WTC11 (cell line): Measurements from ENCODE around the gene NEUROG1. TPM values are rescaled to one million over a fixed set of nuclear protein-coding genes. Genes with fewer than 3 reads are reported as not detected.

Experiments
- ATAC-seq: fragments of 200-7000 bp; cut with Tn5 transposase; 2 replicates; pipeline ENCODE4 v1.10.0; 2021; ENCODE audit warnings: mild to moderate bottlenecking, moderate library complexity
- CTCF ChIA-PET: fragments of 300-600 bp; sonication (Branson Sonifier 250); formaldehyde crosslinking; loops from one replicate; lab custom pipeline; 2021; ENCODE audit warnings: antibody characterized with exemption; lab: Charles Lee
- POLR2A ChIA-PET: fragments of 350-600 bp; sonication (Branson Sonifier 250); formaldehyde crosslinking; loops from one replicate; lab custom pipeline; 2021; ENCODE audit warnings: antibody characterized with exemption; lab: Charles Lee
- DNase-seq: peaks from one replicate; pipeline ENCODE4 v3.0.0; 2021; ENCODE audit warnings: low spot score
- H3K27ac Mint-ChIP-seq: 2 replicates; pipeline ENCODE4 v1.8.0; 2021; ENCODE audit warnings: mixed read lengths
- H3K27me3 Mint-ChIP-seq: 2 replicates; pipeline ENCODE4 v1.8.0; 2021; ENCODE audit warnings: low read depth, mild to moderate bottlenecking, moderate library complexity, mixed read lengths
- H3K36me3 Mint-ChIP-seq: 2 replicates; pipeline ENCODE4 v1.8.0; 2021; ENCODE audit warnings: mixed read lengths
- H3K4me1 Mint-ChIP-seq: 2 replicates; pipeline ENCODE4 v1.8.0; 2022; ENCODE audit warnings: mixed read lengths
- H3K4me3 Mint-ChIP-seq: 2 replicates; pipeline ENCODE4 v1.8.0; 2021; ENCODE audit warnings: mild to moderate bottlenecking, moderate library complexity, mixed read lengths
- H3K9me3 Mint-ChIP-seq: 2 replicates; pipeline ENCODE4 v1.8.0; 2021; ENCODE audit warnings: mixed read lengths
- ATF3 ChIP-seq: sonication (generic); formaldehyde crosslinking; conservative IDR thresholded peaks from 2 replicates; pipeline ENCODE4 v1.8.1; 2022; ENCODE audit warnings: mild to moderate bottlenecking, missing genetic modification reagents
- ERG ChIP-seq: fragments of 250-450 bp; sonication (Bioruptor Pico); IDR thresholded peaks from 2 replicates; pipeline ENCODE4 v1.8.0; 2021; ENCODE audit warnings: mild to moderate bottlenecking
- FOXP4 ChIP-seq: sonication (generic); formaldehyde crosslinking; IDR thresholded peaks from 2 replicates; pipeline ENCODE4 v1.8.0; 2022; ENCODE audit warnings: mild to moderate bottlenecking, missing genetic modification reagents
- GABPB1 ChIP-seq: sonication (generic); formaldehyde crosslinking; IDR thresholded peaks from 2 replicates; pipeline ENCODE4 v1.8.1; 2023; ENCODE audit warnings: mild to moderate bottlenecking, missing genetic modification reagents
- HMGA2 ChIP-seq: fragments of 250-450 bp; sonication (Bioruptor Pico); IDR thresholded peaks from 2 replicates; pipeline ENCODE4 v1.4.0; 2021; ENCODE audit warnings: mild to moderate bottlenecking, moderate library complexity
- IRF2 ChIP-seq: sonication (generic); formaldehyde crosslinking; IDR thresholded peaks from 2 replicates; pipeline ENCODE4 v1.8.0; 2022; ENCODE audit warnings: low read depth, missing genetic modification reagents, borderline replicate concordance
- MAX ChIP-seq: sonication (generic); formaldehyde crosslinking; IDR thresholded peaks from 2 replicates; pipeline ENCODE4 v1.8.0; 2022; ENCODE audit warnings: mild to moderate bottlenecking, missing genetic modification reagents
- NFYB ChIP-seq: sonication (generic); formaldehyde crosslinking; conservative IDR thresholded peaks from 2 replicates; pipeline ENCODE4 v1.8.0; 2022; ENCODE audit warnings: low read depth, missing genetic modification reagents
- OVOL2 ChIP-seq: fragments of 250-450 bp; sonication (Bioruptor Pico); IDR thresholded peaks from 2 replicates; pipeline ENCODE4 v1.9.0; 2021; ENCODE audit warnings: mild to moderate bottlenecking, borderline replicate concordance
- RELA ChIP-seq: sonication (generic); formaldehyde crosslinking; IDR thresholded peaks from 2 replicates; pipeline ENCODE4 v1.8.1; 2022; ENCODE audit warnings: missing genetic modification reagents, mild to moderate bottlenecking, borderline replicate concordance
- TEAD4 ChIP-seq: sonication (generic); formaldehyde crosslinking; IDR thresholded peaks from 2 replicates; pipeline ENCODE4 v1.8.0; 2022; ENCODE audit warnings: mild to moderate bottlenecking, missing genetic modification reagents
- TP53 ChIP-seq: sonication (generic); formaldehyde crosslinking; IDR thresholded peaks from 2 replicates; pipeline ENCODE4 v1.8.1; 2023; ENCODE audit warnings: mild to moderate bottlenecking, missing genetic modification reagents
- USF1 ChIP-seq: sonication (generic); formaldehyde crosslinking; IDR thresholded peaks from 2 replicates; pipeline ENCODE4 v1.8.0; 2022; ENCODE audit warnings: mild to moderate bottlenecking, missing genetic modification reagents
- ZNF232 ChIP-seq: sonication (generic); formaldehyde crosslinking; IDR thresholded peaks from 2 replicates; pipeline ENCODE4 v1.8.0; 2022; ENCODE audit warnings: mild to moderate bottlenecking, missing genetic modification reagents
- total RNA-seq: library from RNA; stranded (reverse); gene quantifications from 3 replicates; pipeline ENCODE4 v1.2.3, GENCODE V29; 2021
- TF ChIP-seq, protein P1 (sequence below): fragments of 250-450 bp; sonication (Bioruptor Pico); IDR thresholded peaks from 2 replicates; pipeline ENCODE4 v1.9.0; 2021; ENCODE audit warnings: mild to moderate bottlenecking
- TF ChIP-seq, protein P2 (sequence below): sonication (generic); formaldehyde crosslinking; IDR thresholded peaks from 2 replicates; pipeline ENCODE4 v1.8.0; 2023; ENCODE audit warnings: missing genetic modification reagents
- TF ChIP-seq, protein P3 (sequence below): fragments of 200-600 bp; IDR thresholded peaks from 2 replicates; pipeline ENCODE4 v1.8.0; 2022; ENCODE audit warnings: antibody characterized with exemption
- TF ChIP-seq, protein P4 (sequence below): sonication (generic); formaldehyde crosslinking; IDR thresholded peaks from 2 replicates; pipeline ENCODE4 v1.8.1; 2023; ENCODE audit warnings: mild to moderate bottlenecking, missing genetic modification reagents, moderate library complexity

NEUROG1 gene
- total RNA-seq, 1 experiment from 2014 or later: 0.13 TPM

GRCh38 chr5:135561266-135561665, 25.5 kb upstream of the NEUROG1 start (continued):
- TF ChIP-seq RELA (CRISPR knock-in tag) (no peak), TEAD4 (CRISPR knock-in tag) (no peak), TP53 (CRISPR knock-in tag) (no peak), HMGA2 (CRISPR knock-in tag) (no peak), GABPB1 (no peak), OVOL2 (CRISPR knock-in tag) (no peak), ERG (CRISPR knock-in tag) (no peak), ZNF232 (CRISPR knock-in tag) (no peak), IRF2 (CRISPR knock-in tag) (no peak)
- TF ChIP-seq, protein P1, sequence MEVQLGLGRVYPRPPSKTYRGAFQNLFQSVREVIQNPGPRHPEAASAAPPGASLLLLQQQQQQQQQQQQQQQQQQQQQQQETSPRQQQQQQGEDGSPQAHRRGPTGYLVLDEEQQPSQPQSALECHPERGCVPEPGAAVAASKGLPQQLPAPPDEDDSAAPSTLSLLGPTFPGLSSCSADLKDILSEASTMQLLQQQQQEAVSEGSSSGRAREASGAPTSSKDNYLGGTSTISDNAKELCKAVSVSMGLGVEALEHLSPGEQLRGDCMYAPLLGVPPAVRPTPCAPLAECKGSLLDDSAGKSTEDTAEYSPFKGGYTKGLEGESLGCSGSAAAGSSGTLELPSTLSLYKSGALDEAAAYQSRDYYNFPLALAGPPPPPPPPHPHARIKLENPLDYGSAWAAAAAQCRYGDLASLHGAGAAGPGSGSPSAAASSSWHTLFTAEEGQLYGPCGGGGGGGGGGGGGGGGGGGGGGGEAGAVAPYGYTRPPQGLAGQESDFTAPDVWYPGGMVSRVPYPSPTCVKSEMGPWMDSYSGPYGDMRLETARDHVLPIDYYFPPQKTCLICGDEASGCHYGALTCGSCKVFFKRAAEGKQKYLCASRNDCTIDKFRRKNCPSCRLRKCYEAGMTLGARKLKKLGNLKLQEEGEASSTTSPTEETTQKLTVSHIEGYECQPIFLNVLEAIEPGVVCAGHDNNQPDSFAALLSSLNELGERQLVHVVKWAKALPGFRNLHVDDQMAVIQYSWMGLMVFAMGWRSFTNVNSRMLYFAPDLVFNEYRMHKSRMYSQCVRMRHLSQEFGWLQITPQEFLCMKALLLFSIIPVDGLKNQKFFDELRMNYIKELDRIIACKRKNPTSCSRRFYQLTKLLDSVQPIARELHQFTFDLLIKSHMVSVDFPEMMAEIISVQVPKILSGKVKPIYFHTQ (CRISPR knock-in tag): no peak
- TF ChIP-seq, protein P2, sequence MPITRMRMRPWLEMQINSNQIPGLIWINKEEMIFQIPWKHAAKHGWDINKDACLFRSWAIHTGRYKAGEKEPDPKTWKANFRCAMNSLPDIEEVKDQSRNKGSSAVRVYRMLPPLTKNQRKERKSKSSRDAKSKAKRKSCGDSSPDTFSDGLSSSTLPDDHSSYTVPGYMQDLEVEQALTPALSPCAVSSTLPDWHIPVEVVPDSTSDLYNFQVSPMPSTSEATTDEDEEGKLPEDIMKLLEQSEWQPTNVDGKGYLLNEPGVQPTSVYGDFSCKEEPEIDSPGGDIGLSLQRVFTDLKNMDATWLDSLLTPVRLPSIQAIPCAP (CRISPR knock-in tag): no peak

GRCh38 chr5:135560858-135561257, 25.1 kb upstream of the NEUROG1 start:
- POLR2A ChIA-PET: no interaction called here
- no peak for TF ChIP-seq ATF3 (CRISPR knock-in tag)
- TF ChIP-seq, protein P3, sequence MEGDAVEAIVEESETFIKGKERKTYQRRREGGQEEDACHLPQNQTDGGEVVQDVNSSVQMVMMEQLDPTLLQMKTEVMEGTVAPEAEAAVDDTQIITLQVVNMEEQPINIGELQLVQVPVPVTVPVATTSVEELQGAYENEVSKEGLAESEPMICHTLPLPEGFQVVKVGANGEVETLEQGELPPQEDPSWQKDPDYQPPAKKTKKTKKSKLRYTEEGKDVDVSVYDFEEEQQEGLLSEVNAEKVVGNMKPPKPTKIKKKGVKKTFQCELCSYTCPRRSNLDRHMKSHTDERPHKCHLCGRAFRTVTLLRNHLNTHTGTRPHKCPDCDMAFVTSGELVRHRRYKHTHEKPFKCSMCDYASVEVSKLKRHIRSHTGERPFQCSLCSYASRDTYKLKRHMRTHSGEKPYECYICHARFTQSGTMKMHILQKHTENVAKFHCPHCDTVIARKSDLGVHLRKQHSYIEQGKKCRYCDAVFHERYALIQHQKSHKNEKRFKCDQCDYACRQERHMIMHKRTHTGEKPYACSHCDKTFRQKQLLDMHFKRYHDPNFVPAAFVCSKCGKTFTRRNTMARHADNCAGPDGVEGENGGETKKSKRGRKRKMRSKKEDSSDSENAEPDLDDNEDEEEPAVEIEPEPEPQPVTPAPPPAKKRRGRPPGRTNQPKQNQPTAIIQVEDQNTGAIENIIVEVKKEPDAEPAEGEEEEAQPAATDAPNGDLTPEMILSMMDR: peak; percentile 77
- Mint-ChIP-seq H3K36me3 (no peaks in the 10 kb centered on the region), H3K27ac (no peak overlapping the region), H3K27me3 (peaks cover 39% of the 10 kb centered on the region), H3K9me3 (no peaks in the 10 kb centered on the region), H3K4me1 (peaks cover 25% of the 10 kb centered on the region), H3K4me3 (no peak overlapping the region)
- CTCF ChIA-PET: interaction anchor here (0.6 to 13.7 kb wide), 48 partner anchors 9 to 1514 kb away, joined by 3 to 324 read pairs (median 4); partner anchors contain the start of genes CXCL14, IL9, NEUROG1 and SLC25A48
- peak; percentile 92 for ATAC-seq
- DNase-seq: peak; percentile 89

GRCh38 chr5:135559354-135559753, 23.6 kb upstream of the NEUROG1 start:
- no peak for DNase-seq
- Mint-ChIP-seq H3K36me3 (no peaks in the 10 kb centered on the region), H3K9me3 (no peaks in the 10 kb centered on the region), H3K4me3 (no peak overlapping the region), H3K4me1 (peaks cover 10% of the 10 kb centered on the region), H3K27ac (no peak overlapping the region), H3K27me3 (peaks cover 37% of the 10 kb centered on the region)
- ChIA-PET CTCF (interaction anchor here (1.0 to 13.7 kb wide), 6 partner anchors 9 to 273 kb away, joined by 3 to 324 read pairs (median 6); partner anchors contain the start of gene SLC25A48), POLR2A (no interaction called here)
- ATAC-seq: peak; percentile 37
- TF ChIP-seq FOXP4 (CRISPR knock-in tag): no peak
- TF ChIP-seq USF1 (CRISPR knock-in tag): peak; percentile 69; the same call in 1 of the 2 replicates
- TF ChIP-seq MAX (CRISPR knock-in tag): no peak
- TF ChIP-seq, protein P4, sequence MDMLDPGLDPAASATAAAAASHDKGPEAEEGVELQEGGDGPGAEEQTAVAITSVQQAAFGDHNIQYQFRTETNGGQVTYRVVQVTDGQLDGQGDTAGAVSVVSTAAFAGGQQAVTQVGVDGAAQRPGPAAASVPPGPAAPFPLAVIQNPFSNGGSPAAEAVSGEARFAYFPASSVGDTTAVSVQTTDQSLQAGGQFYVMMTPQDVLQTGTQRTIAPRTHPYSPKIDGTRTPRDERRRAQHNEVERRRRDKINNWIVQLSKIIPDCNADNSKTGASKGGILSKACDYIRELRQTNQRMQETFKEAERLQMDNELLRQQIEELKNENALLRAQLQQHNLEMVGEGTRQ: peak; percentile 89
- TF ChIP-seq OVOL2 (CRISPR knock-in tag): no peak
- TF ChIP-seq NFYB (CRISPR knock-in tag): peak; percentile 83
